H54 (cell line): Measurements from ENCODE around the gene LCE1A.
A peak's percentile ranks its signal among the peaks of the same experiment; 100 is the strongest.

Experiments used
- DNase-seq: peaks from one replicate; pipeline ENCODE4 v3.0.0; 2011; ENCODE audit warnings: low spot score, mixed read lengths; ENCODE audit not compliant: insufficient read length
- FAIRE-seq: peaks from 3 replicates; lab custom pipeline; 2011; peaks lifted over from hg19 to GRCh38; lab: Jason Lieb, UNC
- POLR2A ChIP-seq: IDR thresholded peaks from 2 replicates; pipeline ENCODE4 v1.6.1; 2011; ENCODE audit warnings: low read depth, mild to moderate bottlenecking, low read length

The LCE1A gene

GRCh38 chr1:152855661-152856060, 28.4 kb downstream of the LCE1A start:
- DNase-seq (no peak), FAIRE-seq (no peak)
- TF ChIP-seq POLR2A: no peak

- DNase-seq (no peak), FAIRE-seq (no peak)
- no peak for TF ChIP-seq POLR2A
Measured at GRCh38 chr1:152858062-152858461, 30.8 kb downstream of the LCE1A start.

DNA sequence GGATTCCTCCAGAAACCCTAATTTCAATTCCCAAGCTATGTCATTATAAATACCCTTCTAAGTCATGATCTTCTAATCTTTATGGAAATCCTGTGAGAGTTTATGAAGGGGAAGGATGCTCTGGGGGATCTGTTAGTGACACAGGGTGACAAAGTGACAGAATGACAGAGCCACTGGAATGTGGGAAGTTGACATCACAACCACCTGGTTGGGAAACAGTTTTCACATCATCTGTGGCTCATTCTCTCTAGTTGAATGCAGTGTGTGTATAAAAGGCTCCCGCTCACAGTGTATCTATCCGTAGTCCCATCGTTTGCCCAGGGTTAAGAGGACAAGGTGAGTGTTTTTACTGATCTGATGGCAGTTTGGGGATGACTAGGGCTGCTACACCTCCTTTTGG, 32.4 kb downstream of the LCE1A start, which contains the start of gene LCE7A:
Gene LCE7A (plus strand): TSS at position 301 of the 400 bp plus-strand sequence. CDS start 702 bp downstream, outside the sequence.
- FAIRE-seq (no peak), DNase-seq (no peak)
- no peak for TF ChIP-seq POLR2A

- no peak for TF ChIP-seq POLR2A
- DNase-seq: no peak
- no peak for FAIRE-seq
Measured at GRCh38 chr1:152860129-152860528, 32.9 kb downstream of the LCE1A start.

DNA sequence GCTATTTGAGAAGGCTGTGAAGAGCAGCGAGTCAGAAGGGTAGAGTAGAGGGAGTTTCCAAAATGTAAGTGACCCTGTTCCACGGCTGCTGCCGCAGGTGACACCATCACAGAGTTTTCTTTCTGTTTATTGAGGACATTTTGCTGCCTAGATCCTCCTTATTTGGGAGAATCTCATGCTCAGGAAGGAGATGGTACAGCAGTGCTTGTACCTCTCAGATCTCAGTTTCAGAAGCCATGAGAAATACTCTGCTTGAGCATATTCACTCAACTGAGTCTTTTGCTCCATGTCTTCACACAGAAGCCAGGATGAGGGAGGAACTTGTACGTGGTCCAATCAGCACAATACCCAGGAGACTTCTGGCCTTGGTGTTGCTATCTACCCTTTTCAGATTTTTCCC, 34.1 kb downstream of the LCE1A start:
- DNase-seq (no peak), FAIRE-seq (no peak)
- no peak for TF ChIP-seq POLR2A

DNA sequence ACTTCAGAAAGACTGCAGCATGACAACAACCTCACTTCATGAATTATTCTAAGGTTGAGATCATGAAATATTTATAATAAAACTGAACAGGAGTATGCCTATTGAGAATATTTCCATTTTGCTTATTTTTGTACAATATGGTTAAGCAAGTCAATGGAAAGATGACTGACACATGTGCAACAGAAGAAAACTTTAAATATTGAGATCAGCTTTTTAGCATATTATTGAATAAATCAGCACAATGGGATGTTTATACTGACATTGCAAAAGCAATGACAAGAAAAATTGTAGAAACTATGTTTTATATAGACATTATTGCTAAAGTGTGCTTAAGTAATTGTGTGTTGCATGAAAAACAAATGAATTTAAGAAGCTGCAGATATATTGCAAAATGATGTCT, 37.2 kb downstream of the LCE1A start:
- FAIRE-seq (no peak), DNase-seq (no peak)
- TF ChIP-seq POLR2A: no peak

- FAIRE-seq (no peak), DNase-seq (no peak)
- no peak for TF ChIP-seq POLR2A
Measured at GRCh38 chr1:152866321-152866720, 39.0 kb downstream of the LCE1A start.

- FAIRE-seq (peak; percentile 33), DNase-seq (peak; percentile 57)
- TF ChIP-seq POLR2A: no peak
Measured at GRCh38 chr1:152869808-152870419, 42.6 kb downstream of the LCE1A start.

GRCh38 chr1:152870831-152871730, 43.8 kb downstream of the LCE1A start:
- no peak for TF ChIP-seq POLR2A
- FAIRE-seq (no peak), DNase-seq (peak; percentile 14)

- FAIRE-seq: no peak
- TF ChIP-seq POLR2A: no peak
- DNase-seq: no peak
Measured at GRCh38 chr1:152871731-152872126, 44.5 kb downstream of the LCE1A start.

GRCh38 chr1:152873495-152873894, 46.2 kb downstream of the LCE1A start:
- DNase-seq (no peak), FAIRE-seq (no peak)
- no peak for TF ChIP-seq POLR2A

GRCh38 chr1:152876827-152877226, 49.6 kb downstream of the LCE1A start:
- TF ChIP-seq POLR2A: no peak
- DNase-seq (no peak), FAIRE-seq (no peak)
